Liver (tissue), 9 donors: ENCODE measurements around the gene HGFAC. TPM values are rescaled to one million over a fixed set of nuclear protein-coding genes. Genes with fewer than 3 reads are reported as not detected.

Experiments used
- DNase-seq: peaks from one replicate; pipeline ENCODE4 v3.0.0-alpha.2; 2017; ENCODE audit warnings: low spot score
- H3K27ac ChIP-seq, 2 donors: one replicate each; pipeline ENCODE4 v1.7.0; 2013; ENCODE audit warnings: inconsistent platforms in 2 of 2, low read length in 2 of 2, control low read depth in 1 of 2, low read depth in 1 of 2, mild to moderate bottlenecking in 1 of 2
- H3K27me3 ChIP-seq, 4 donors: one replicate each; pipeline versions ENCODE4 v1.6.1 to v1.7.0; 2013; ENCODE audit warnings: low read length in 3 of 4, inconsistent platforms in 1 of 4, mild to moderate bottlenecking in 1 of 4, moderate library complexity in 1 of 4; ENCODE audit not compliant: control insufficient read depth in 4 of 4, insufficient read depth in 4 of 4
- H3K36me3 ChIP-seq, 4 donors: one replicate each; pipeline versions ENCODE4 v1.6.1 to v1.7.0; 2013; ENCODE audit warnings: low read length in 3 of 4, mild to moderate bottlenecking in 3 of 4, low read depth in 1 of 4, moderate library complexity in 1 of 4; ENCODE audit not compliant: control insufficient read depth in 4 of 4, insufficient read depth in 3 of 4
- H3K4me1 ChIP-seq, 4 donors: one replicate each; pipeline versions ENCODE4 v1.6.1 to v1.7.0; 2013; ENCODE audit warnings: low read length in 3 of 4, mild to moderate bottlenecking in 3 of 4, moderate library complexity in 1 of 4; ENCODE audit not compliant: control insufficient read depth in 4 of 4, insufficient read depth in 4 of 4
- H3K4me3 ChIP-seq, 3 donors: one replicate each; pipeline versions ENCODE4 v1.6.1 to v1.7.0; 2013; ENCODE audit warnings: low read length in 3 of 3, control low read depth in 1 of 3, low read depth in 1 of 3, mild to moderate bottlenecking in 1 of 3
- H3K9ac ChIP-seq, 2 donors: one replicate each; pipeline ENCODE4 v1.7.0; 2013; ENCODE audit warnings: low read length in 2 of 2, mild to moderate bottlenecking in 2 of 2, moderate library complexity in 2 of 2, control low read depth in 1 of 2, low read depth in 1 of 2
- H3K9me3 ChIP-seq, 4 donors: one replicate each; pipeline versions ENCODE4 v1.6.1 to v1.7.0; 2013; ENCODE audit warnings: low read length in 3 of 4; ENCODE audit not compliant: control insufficient read depth in 4 of 4
- EGR1 ChIP-seq, 2 donors: IDR thresholded peaks; 2 replicates each; pipeline ENCODE4 v1.6.1; 2016 to 2018; ENCODE audit warnings: antibody characterized with exemption in 2 of 2, low read depth in 2 of 2
- FOXA1 ChIP-seq: IDR thresholded peaks from 2 replicates; pipeline ENCODE4 v1.6.1; 2016; ENCODE audit warnings: antibody characterized with exemption
- FOXA2 ChIP-seq: IDR thresholded peaks from 2 replicates; pipeline ENCODE4 v1.6.1; 2016; ENCODE audit warnings: antibody characterized with exemption
- GABPA ChIP-seq, 2 donors: IDR thresholded peaks in 1 of 2; conservative IDR thresholded peaks in 1 of 2; 2 replicates each; pipeline ENCODE4 v1.6.1; 2016; ENCODE audit warnings: antibody characterized with exemption in 2 of 2, mild to moderate bottlenecking in 1 of 2, moderate library complexity in 1 of 2
- HNF4A ChIP-seq, 2 donors: conservative IDR thresholded peaks; 2 replicates each; pipeline ENCODE4 v1.6.1; 2016; ENCODE audit warnings: antibody characterized with exemption in 2 of 2, mild to moderate bottlenecking in 2 of 2
- HNF4G ChIP-seq: IDR thresholded peaks from 2 replicates; pipeline ENCODE4 v1.6.1; 2016; ENCODE audit warnings: antibody characterized with exemption
- JUND ChIP-seq, 2 donors: IDR thresholded peaks; 2 replicates each; pipeline ENCODE4 v1.6.1; 2016; ENCODE audit warnings: antibody characterized with exemption in 2 of 2
- NR2F2 ChIP-seq: IDR thresholded peaks from 2 replicates; pipeline ENCODE4 v1.6.1; 2016; ENCODE audit warnings: antibody characterized with exemption
- RAD21 ChIP-seq, 2 donors: IDR thresholded peaks; 2 replicates each; pipeline ENCODE4 v1.6.1; 2016; ENCODE audit warnings: antibody characterized with exemption in 2 of 2, mild to moderate bottlenecking in 2 of 2
- RXRA ChIP-seq, 2 donors: IDR thresholded peaks; 2 replicates each; pipeline ENCODE4 v1.6.1; 2017 to 2018; ENCODE audit warnings: antibody characterized with exemption in 2 of 2, mild to moderate bottlenecking in 1 of 2
- TAF1 ChIP-seq: conservative IDR thresholded peaks from 2 replicates; pipeline ENCODE4 v1.6.1; 2016; ENCODE audit warnings: antibody characterized with exemption, mild to moderate bottlenecking
- YY1 ChIP-seq: IDR thresholded peaks from 2 replicates; pipeline ENCODE4 v1.6.1; 2016; ENCODE audit warnings: antibody characterized with exemption, mild to moderate bottlenecking
- ZBTB33 ChIP-seq: IDR thresholded peaks from 2 replicates; pipeline ENCODE4 v1.6.1; 2016; ENCODE audit warnings: antibody characterized with exemption
- WGBS: extraction: QIAGEN DNeasy Blood & Tissue Kit; methylation state at CpG from one replicate; pipeline ENCODE4 v1.1.7; 2013; 5-methylcytosine and 5-hydroxymethylcytosine counted together
- polyA plus RNA-seq, 2 donors: library from polyadenylated mRNA; stranded (reverse) in 1 of 2; unstranded in 1 of 2; fragments of 200-250 nt in 1 of 2; fragments of >200 nt in 1 of 2; fragmentation: Nextera tagmentation in 1 of 2; extraction: Ambion mirVana in 1 of 2; gene quantifications; one replicate each; pipeline versions ENCODE4 v1.2.1 to v1.2.3, GENCODE V29; 2013 to 2015
- total RNA-seq, 2 donors: library from RNA; depleted of rRNA; stranded (reverse); fragments of >200 nt; gene quantifications; one replicate each; pipeline ENCODE4 v1.2.3, GENCODE V29; 2014
- TF ChIP-seq, protein P1 (sequence below): fragments of 150-350 bp; IDR thresholded peaks from 2 replicates; pipeline ENCODE4 v1.5.1; 2017; ENCODE audit warnings: improper control_type of control experiment, low read depth, low read length; ENCODE audit not compliant: missing input control
- TF ChIP-seq, protein P2 (sequence below): IDR thresholded peaks from 2 replicates; pipeline ENCODE4 v1.6.1; 2016; ENCODE audit warnings: antibody characterized with exemption, mild to moderate bottlenecking
- TF ChIP-seq, protein P3 (sequence below): IDR thresholded peaks from 2 replicates; pipeline ENCODE4 v1.6.1; 2016; ENCODE audit warnings: antibody characterized with exemption
- TF ChIP-seq, protein P4 (sequence below): IDR thresholded peaks from 2 replicates; pipeline ENCODE4 v1.6.1; 2016; ENCODE audit warnings: antibody characterized with exemption
- donor health status: healthy.
- donor health status: healthy.
- donor health status: healthy.
- donor health status: healthy.
- donor health status: healthy.

Gene HGFAC
- total and polyA plus RNA-seq, 4 donors, result 23.3 to 133 (median 82.7) TPM

DNA sequence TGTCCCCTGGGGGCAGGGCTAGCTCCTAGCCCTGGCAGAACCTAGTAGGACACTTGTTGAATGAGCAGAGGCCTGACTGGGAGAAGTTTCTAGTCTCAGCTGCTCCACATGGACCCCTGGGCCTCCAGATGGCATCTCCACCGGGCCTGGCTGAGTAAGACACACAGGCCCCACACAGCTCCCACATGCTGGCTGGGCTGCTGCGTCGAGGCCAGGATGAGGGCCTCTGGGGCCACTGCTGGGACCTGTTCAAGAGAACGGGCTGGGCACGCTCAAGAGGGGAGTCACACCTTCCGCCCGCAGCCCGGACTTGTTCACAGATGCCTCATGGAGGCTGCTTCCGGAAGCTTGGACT lies 4.2 kb upstream of the HGFAC start:
- 95% methylated on average over 9 of the region's 9 CpGs for WGBS
- no peak overlapping the region for H3K4me3 ChIP-seq
- DNase-seq, result no peak

More for the DNA sequence above, 4.2 kb upstream of the HGFAC start:
- TF ChIP-seq YY1, result no peak
- TF ChIP-seq RAD21 (IDR thresholded peaks at IDR 0.05), result no peak
- TF ChIP-seq, protein P1, sequence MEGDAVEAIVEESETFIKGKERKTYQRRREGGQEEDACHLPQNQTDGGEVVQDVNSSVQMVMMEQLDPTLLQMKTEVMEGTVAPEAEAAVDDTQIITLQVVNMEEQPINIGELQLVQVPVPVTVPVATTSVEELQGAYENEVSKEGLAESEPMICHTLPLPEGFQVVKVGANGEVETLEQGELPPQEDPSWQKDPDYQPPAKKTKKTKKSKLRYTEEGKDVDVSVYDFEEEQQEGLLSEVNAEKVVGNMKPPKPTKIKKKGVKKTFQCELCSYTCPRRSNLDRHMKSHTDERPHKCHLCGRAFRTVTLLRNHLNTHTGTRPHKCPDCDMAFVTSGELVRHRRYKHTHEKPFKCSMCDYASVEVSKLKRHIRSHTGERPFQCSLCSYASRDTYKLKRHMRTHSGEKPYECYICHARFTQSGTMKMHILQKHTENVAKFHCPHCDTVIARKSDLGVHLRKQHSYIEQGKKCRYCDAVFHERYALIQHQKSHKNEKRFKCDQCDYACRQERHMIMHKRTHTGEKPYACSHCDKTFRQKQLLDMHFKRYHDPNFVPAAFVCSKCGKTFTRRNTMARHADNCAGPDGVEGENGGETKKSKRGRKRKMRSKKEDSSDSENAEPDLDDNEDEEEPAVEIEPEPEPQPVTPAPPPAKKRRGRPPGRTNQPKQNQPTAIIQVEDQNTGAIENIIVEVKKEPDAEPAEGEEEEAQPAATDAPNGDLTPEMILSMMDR, result no peak
- no peak for TF ChIP-seq JUND (IDR thresholded peaks at IDR 0.05)
- no peak for TF ChIP-seq FOXA1
- no peak for TF ChIP-seq EGR1 (IDR thresholded peaks at IDR 0.05; ENCODE audit: low read depth in 2 of 2)
- TF ChIP-seq NR2F2, result no peak
- TF ChIP-seq, protein P2, sequence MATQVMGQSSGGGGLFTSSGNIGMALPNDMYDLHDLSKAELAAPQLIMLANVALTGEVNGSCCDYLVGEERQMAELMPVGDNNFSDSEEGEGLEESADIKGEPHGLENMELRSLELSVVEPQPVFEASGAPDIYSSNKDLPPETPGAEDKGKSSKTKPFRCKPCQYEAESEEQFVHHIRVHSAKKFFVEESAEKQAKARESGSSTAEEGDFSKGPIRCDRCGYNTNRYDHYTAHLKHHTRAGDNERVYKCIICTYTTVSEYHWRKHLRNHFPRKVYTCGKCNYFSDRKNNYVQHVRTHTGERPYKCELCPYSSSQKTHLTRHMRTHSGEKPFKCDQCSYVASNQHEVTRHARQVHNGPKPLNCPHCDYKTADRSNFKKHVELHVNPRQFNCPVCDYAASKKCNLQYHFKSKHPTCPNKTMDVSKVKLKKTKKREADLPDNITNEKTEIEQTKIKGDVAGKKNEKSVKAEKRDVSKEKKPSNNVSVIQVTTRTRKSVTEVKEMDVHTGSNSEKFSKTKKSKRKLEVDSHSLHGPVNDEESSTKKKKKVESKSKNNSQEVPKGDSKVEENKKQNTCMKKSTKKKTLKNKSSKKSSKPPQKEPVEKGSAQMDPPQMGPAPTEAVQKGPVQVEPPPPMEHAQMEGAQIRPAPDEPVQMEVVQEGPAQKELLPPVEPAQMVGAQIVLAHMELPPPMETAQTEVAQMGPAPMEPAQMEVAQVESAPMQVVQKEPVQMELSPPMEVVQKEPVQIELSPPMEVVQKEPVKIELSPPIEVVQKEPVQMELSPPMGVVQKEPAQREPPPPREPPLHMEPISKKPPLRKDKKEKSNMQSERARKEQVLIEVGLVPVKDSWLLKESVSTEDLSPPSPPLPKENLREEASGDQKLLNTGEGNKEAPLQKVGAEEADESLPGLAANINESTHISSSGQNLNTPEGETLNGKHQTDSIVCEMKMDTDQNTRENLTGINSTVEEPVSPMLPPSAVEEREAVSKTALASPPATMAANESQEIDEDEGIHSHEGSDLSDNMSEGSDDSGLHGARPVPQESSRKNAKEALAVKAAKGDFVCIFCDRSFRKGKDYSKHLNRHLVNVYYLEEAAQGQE, result no peak
- TF ChIP-seq FOXA2, result no peak
- no peak for TF ChIP-seq HNF4A (conservative IDR thresholded peaks at IDR 0.05)
- no peak for TF ChIP-seq TAF1
- no peak for TF ChIP-seq RXRA (IDR thresholded peaks at IDR 0.05)
- no peak for TF ChIP-seq ZBTB33
- no peak for TF ChIP-seq HNF4G
- TF ChIP-seq, protein P3, sequence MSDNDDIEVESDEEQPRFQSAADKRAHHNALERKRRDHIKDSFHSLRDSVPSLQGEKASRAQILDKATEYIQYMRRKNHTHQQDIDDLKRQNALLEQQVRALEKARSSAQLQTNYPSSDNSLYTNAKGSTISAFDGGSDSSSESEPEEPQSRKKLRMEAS, result no peak
- TF ChIP-seq GABPA (IDR thresholded peaks at IDR 0.05 in 1 of 2, conservative IDR thresholded peaks at IDR 0.05 in 1 of 2), result no peak
- TF ChIP-seq, protein P4, sequence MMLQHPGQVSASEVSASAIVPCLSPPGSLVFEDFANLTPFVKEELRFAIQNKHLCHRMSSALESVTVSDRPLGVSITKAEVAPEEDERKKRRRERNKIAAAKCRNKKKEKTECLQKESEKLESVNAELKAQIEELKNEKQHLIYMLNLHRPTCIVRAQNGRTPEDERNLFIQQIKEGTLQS, result no peak
- Histone ChIP-seq H3K4me1 (peaks cover 3 to 14% (median 8%) of the 10 kb centered on the region in 4 donors), H3K36me3 (peaks cover 0 to 3% (median 0%) of the 10 kb centered on the region in 4 donors), H3K9me3 (no peaks in the 10 kb centered on the region), H3K27me3 (no peaks in the 10 kb centered on the region), H3K27ac (no peak overlapping the region), H3K9ac (no peak overlapping the region)
